OCI-LY7 (cell line): ENCODE results near the gene POLRMT. TPM values are rescaled to one million over a fixed set of nuclear protein-coding genes. Genes with fewer than 3 reads are reported as not detected.

Source experiments
- BruUV-seq: library from RNA; stranded (reverse); fragments of 400-500 nt; replicated peaks from 2 replicates; lab custom pipeline; 2021; lab: Mats Ljungman, UMichigan
- CTCF ChIA-PET: fragments of 300-600 bp; sonication (Branson Sonifier 250); formaldehyde crosslinking; loops from one replicate; lab custom pipeline; 2022; ENCODE audit warnings: antibody characterized with exemption; ENCODE audit not compliant: unreplicated experiment; lab: Charles Lee
- POLR2A ChIA-PET: fragments of 300-600 bp; sonication (Branson Sonifier 250); formaldehyde crosslinking; loops from one replicate; lab custom pipeline; 2022; ENCODE audit warnings: antibody characterized with exemption; lab: Charles Lee
- DNase-seq: peaks from one replicate; pipeline ENCODE4 v3.0.0-alpha.2; 2015; ENCODE audit warnings: low spot score
- H2AFZ ChIP-seq: fragments of 200-600 bp; sonication (generic), shearing (Covaris generic); 2 replicates; pipeline ENCODE4 v1.6.1; 2014; ENCODE audit warnings: mild to moderate bottlenecking, antibody characterized with exemption, low read length, moderate library complexity
- H3K27ac ChIP-seq: fragments of 200-600 bp; sonication (generic); 2 replicates; pipeline ENCODE4 v1.5.1; 2014; ENCODE audit warnings: mixed run types, low read depth, mild to moderate bottlenecking, moderate library complexity, low read length, inconsistent platforms; ENCODE audit not compliant: poor library complexity, severe bottlenecking
- H3K36me3 ChIP-seq: fragments of 200-600 bp; sonication (generic); 2 replicates; pipeline ENCODE4 v1.6.1; 2014; ENCODE audit warnings: mild to moderate bottlenecking, antibody characterized with exemption, low read length, moderate library complexity, mixed read lengths; ENCODE audit not compliant: insufficient read depth
- H3K4me1 ChIP-seq: fragments of 200-600 bp; sonication (generic); 2 replicates; pipeline ENCODE4 v1.5.1; 2014; ENCODE audit warnings: mild to moderate bottlenecking, low read length; ENCODE audit not compliant: insufficient read depth, poor library complexity, severe bottlenecking
- H3K4me2 ChIP-seq: fragments of 200-600 bp; sonication (generic); 2 replicates; pipeline ENCODE4 v1.6.1; 2014; ENCODE audit warnings: mild to moderate bottlenecking, low read length
- H3K4me3 ChIP-seq: fragments of 200-600 bp; sonication (generic); 2 replicates; pipeline ENCODE4 v1.5.1; 2014; ENCODE audit warnings: mild to moderate bottlenecking, low read depth, low read length; ENCODE audit not compliant: poor library complexity, severe bottlenecking
- H3K79me2 ChIP-seq: fragments of 200-600 bp; sonication (generic); 2 replicates; pipeline ENCODE4 v1.6.1; 2016; ENCODE audit warnings: low read depth, mild to moderate bottlenecking, low read length, moderate library complexity, mixed read lengths; ENCODE audit not compliant: insufficient read depth
- H3K9me2 ChIP-seq: fragments of 200-600 bp; sonication (generic); 2 replicates; pipeline ENCODE4 v1.6.1; 2016; ENCODE audit warnings: mild to moderate bottlenecking, low read length, mixed read lengths; ENCODE audit not compliant: insufficient read depth
- H3K9me3 ChIP-seq: fragments of 200-600 bp; sonication (generic); 2 replicates; pipeline ENCODE4 v1.6.1; 2014; ENCODE audit warnings: mild to moderate bottlenecking, mixed run types, low read length, mixed read lengths
- H4K20me1 ChIP-seq: fragments of 200-600 bp; sonication (generic); 2 replicates; pipeline ENCODE4 v1.6.1; 2014; ENCODE audit warnings: mild to moderate bottlenecking, antibody characterized with exemption, low read length, moderate library complexity, mixed read lengths; ENCODE audit not compliant: insufficient read depth
- CTCF ChIP-seq: fragments of 200-600 bp; sonication (generic); conservative IDR thresholded peaks from 2 replicates; pipeline ENCODE4 v1.5.1; 2014; ENCODE audit warnings: mild to moderate bottlenecking, antibody characterized with exemption, low read length, moderate library complexity, mixed read lengths
- EZH2phosphoT487 ChIP-seq: fragments of 200-600 bp; sonication (generic); IDR thresholded peaks from 2 replicates; pipeline ENCODE4 v1.6.1; 2018; ENCODE audit warnings: low read depth, borderline replicate concordance, mild to moderate bottlenecking, mixed run types, antibody characterized with exemption, low read length, moderate library complexity, mixed read lengths
- intact Hi-C: fragments of 100-400 bp; cut with micrococcal nuclease; formaldehyde crosslinking; loops from one replicate; pipeline ENCODE4 v1.10.0; 2022; ENCODE audit not compliant: unreplicated experiment
- total RNA-seq, 2 experiments: library from RNA; depleted of rRNA in 1 of 2; stranded (reverse); fragments of >200 nt in 1 of 2; shearing (Covaris generic) in 1 of 2; gene quantifications; 2 replicates each; pipeline ENCODE4 v1.2.3, GENCODE V29; 2014 to 2022

The POLRMT gene
- total RNA-seq, 2 experiments from 2014 or later = 65.5 to 74.6 TPM

GRCh38 chr19:572140-572742 is 61.1 kb downstream of the POLRMT start, which contains the start of gene BSG:
TSS of gene BSG (plus strand) at chr19:572596. CDS start at chr19:572635, 39 bp downstream.
- peaks cover 6% of the 10 kb centered on the region; the same call in 1 of the 2 replicates for H4K20me1 ChIP-seq
- no peaks in the 10 kb centered on the region for H3K9me3 ChIP-seq
- H2AFZ ChIP-seq = peak within 1 kb of the TSS; percentile 53
- H3K4me3 ChIP-seq = peak within 1 kb of the TSS; percentile 95
- peak within 1 kb of the TSS; percentile 78 for H3K4me2 ChIP-seq
- peak; percentile 99 for DNase-seq
- peaks cover 47% of the 10 kb centered on the region for H3K79me2 ChIP-seq
- peaks cover 20% of the 10 kb centered on the region for H3K36me3 ChIP-seq
- CTCF ChIA-PET = no interaction called here
- POLR2A ChIA-PET = interaction anchor here (0.6 to 0.9 kb wide), 2 partner anchors 15 to 40 kb away, joined by 3 to 7 read pairs; partner anchors contain the start of gene CDC34
- no peaks in the 10 kb centered on the region for H3K9me2 ChIP-seq
- BruUV-seq = no TSS peak
- peak within 1 kb of the TSS; percentile 88 for H3K27ac ChIP-seq
- peaks cover 32% of the 10 kb centered on the region for H3K4me1 ChIP-seq
- TF ChIP-seq EZH2phosphoT487 (no peak), CTCF (no peak)
- intact Hi-C loops = loop anchor here (2.0 to 5.0 kb wide), 4 partner anchors 40 to 225 kb away; partner anchors contain the start of genes CDC34, POLRMT, PTBP1 and RNF126

- H3K9me2 ChIP-seq = no peaks in the 10 kb centered on the region
- H2AFZ ChIP-seq = peak overlapping the region; percentile 53
- TSS peak; percentile 91 for BruUV-seq
- ChIA-PET CTCF (no interaction called here), POLR2A (interaction anchor here (0.9 kb wide), 1 partner anchor 40 kb away, joined by 3 read pairs; the partner anchor contains the start of gene CDC34)
- DNase-seq = peak; percentile 62
- H4K20me1 ChIP-seq = peaks cover 6% of the 10 kb centered on the region; the same call in 1 of the 2 replicates
- peak overlapping the region; percentile 88 for H3K27ac ChIP-seq
- H3K4me2 ChIP-seq = peak overlapping the region; percentile 75
- TF ChIP-seq CTCF (no peak), EZH2phosphoT487 (no peak)
- peaks cover 32% of the 10 kb centered on the region for H3K4me1 ChIP-seq
- H3K4me3 ChIP-seq = peak overlapping the region; percentile 95
- peaks cover 14% of the 10 kb centered on the region for H3K36me3 ChIP-seq
- H3K9me3 ChIP-seq = no peaks in the 10 kb centered on the region
- H3K79me2 ChIP-seq = peaks cover 40% of the 10 kb centered on the region
- intact Hi-C loops = loop anchor here (2.0 to 5.0 kb wide), 4 partner anchors 39 to 226 kb away; partner anchors contain the start of genes CDC34, PTBP1, RNF126 and TPGS1
These were observed 61.8 kb downstream of the POLRMT start for GRCh38 chr19:571566-571974.
